ENCODE data around the gene GALNT12.

GALNT12 gene

DNA sequence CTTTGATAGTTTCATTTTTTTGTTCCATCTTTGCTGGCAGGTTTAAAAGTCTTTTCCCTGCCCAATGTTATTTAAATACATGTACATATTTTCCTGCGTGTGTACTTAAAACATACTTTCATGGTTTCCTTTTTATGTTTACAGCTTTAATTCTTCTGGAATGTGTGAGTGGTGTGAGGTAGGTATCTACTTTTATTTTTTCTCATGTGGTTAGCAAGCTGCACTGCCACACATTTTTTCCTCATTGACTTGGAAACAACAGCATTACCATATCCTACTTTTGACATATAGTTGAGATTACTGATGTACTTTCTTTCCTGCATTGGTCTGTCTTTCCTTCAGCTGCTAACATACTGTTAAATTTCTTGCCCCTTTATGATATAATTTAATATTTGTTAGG is 84.8 kb downstream of the GALNT12 start:
- H3K9me3 ChIP-seq (ENCODE audit: control insufficient read depth, low read length), result peaks cover 8% of the 10 kb centered on the region
- no peak overlapping the region for H3K27ac ChIP-seq (ENCODE audit: low read depth, low read length, severe bottlenecking)
- no peaks in the 10 kb centered on the region for H3K36me3 ChIP-seq (ENCODE audit: control insufficient read depth, insufficient read depth, low read length)
- no peak overlapping the region for H3K4me3 ChIP-seq (ENCODE audit: extremely low read depth, insufficient read depth, low read length, poor library complexity, severe bottlenecking)
- no CpG with 5 or more reads among the region's 1 CpG for WGBS, 2 experiments (ENCODE audit: insufficient coverage in 2 of 2)
- no peaks in the 10 kb centered on the region for H3K4me1 ChIP-seq (ENCODE audit: control insufficient read depth, insufficient read depth, low read length, poor library complexity, severe bottlenecking)

- Histone ChIP-seq H3K27ac (ENCODE audit: low read depth, low read length, severe bottlenecking) (no peak overlapping the region), H3K4me1 (ENCODE audit: control insufficient read depth, insufficient read depth, low read length, poor library complexity, severe bottlenecking) (no peaks in the 10 kb centered on the region), H3K36me3 (ENCODE audit: control insufficient read depth, insufficient read depth, low read length) (no peaks in the 10 kb centered on the region), H3K9me3 (ENCODE audit: control insufficient read depth, low read length) (peaks cover 8% of the 10 kb centered on the region), H3K4me3 (ENCODE audit: extremely low read depth, insufficient read depth, low read length, poor library complexity, severe bottlenecking) (no peak overlapping the region)
- WGBS, 2 experiments (ENCODE audit: insufficient coverage in 2 of 2), result 50 to 83% methylated on average over 1 to 3 of the region's 4 CpGs
Observed at GRCh38 chr9:98892690-98893089, 85.2 kb downstream of the GALNT12 start.

DNA sequence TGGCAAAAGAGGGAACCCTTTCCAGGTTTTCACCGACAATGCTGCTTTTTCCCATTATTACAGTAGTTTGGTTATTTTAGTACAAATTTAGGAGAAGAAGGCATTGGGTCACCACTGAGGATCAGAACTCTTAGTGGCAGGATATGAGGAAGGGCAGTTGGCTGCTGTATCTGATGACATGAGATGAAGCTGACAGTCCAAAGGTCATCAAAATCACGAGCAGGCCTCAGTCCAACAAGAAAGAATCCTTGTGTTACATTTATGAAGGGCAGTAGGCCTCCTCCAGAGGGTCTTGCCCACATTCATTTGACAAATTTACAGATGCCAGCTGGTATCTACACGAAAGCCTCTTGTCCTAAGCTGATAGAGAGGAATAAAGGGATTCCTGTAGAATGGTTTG is 86.7 kb downstream of the GALNT12 start:
- Histone ChIP-seq H3K36me3 (ENCODE audit: control insufficient read depth, insufficient read depth, low read length) (no peaks in the 10 kb centered on the region), H3K4me1 (ENCODE audit: control insufficient read depth, insufficient read depth, low read length, poor library complexity, severe bottlenecking) (no peaks in the 10 kb centered on the region), H3K4me3 (ENCODE audit: extremely low read depth, insufficient read depth, low read length, poor library complexity, severe bottlenecking) (no peak overlapping the region), H3K27ac (ENCODE audit: low read depth, low read length, severe bottlenecking) (no peak overlapping the region), H3K9me3 (ENCODE audit: control insufficient read depth, low read length) (peaks cover 8% of the 10 kb centered on the region)
- WGBS, 2 experiments (ENCODE audit: insufficient coverage in 2 of 2), result 50 to 82% methylated on average over 1 of the region's 3 CpGs

DNA sequence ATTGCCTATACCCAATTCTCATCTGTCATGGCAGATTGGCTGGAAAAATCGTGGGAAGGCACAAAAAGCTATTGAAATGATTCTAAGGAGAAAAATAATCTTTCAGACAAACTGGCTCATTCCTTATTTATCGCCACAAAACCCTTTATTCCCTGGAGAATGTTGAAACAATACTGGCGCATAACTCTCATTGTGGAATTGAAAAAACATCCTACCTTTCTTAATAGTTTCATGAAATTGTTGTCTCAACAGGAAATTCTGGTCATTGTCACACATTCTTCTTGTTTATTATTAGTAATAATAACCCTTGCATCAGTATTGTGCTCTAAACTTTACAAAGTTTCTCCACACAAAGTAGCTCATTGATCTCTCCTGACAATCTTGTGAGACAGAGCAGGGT is 87.3 kb downstream of the GALNT12 start:
- Histone ChIP-seq H3K36me3 (ENCODE audit: control insufficient read depth, insufficient read depth, low read length) (no peaks in the 10 kb centered on the region), H3K9me3 (ENCODE audit: control insufficient read depth, low read length) (peaks cover 8% of the 10 kb centered on the region), H3K4me1 (ENCODE audit: control insufficient read depth, insufficient read depth, low read length, poor library complexity, severe bottlenecking) (no peaks in the 10 kb centered on the region), H3K27ac (ENCODE audit: low read depth, low read length, severe bottlenecking) (no peak overlapping the region), H3K4me3 (ENCODE audit: extremely low read depth, insufficient read depth, low read length, poor library complexity, severe bottlenecking) (no peak overlapping the region)
- 100% methylated on average over 2 of the region's 3 CpGs; no CpG with 5 or more reads in 1 of the 2 experiments for WGBS, 2 experiments (ENCODE audit: insufficient coverage in 2 of 2)

GRCh38 chr9:98896632-98897031 is 89.2 kb downstream of the GALNT12 start:
- H3K4me3 ChIP-seq (ENCODE audit: extremely low read depth, insufficient read depth, low read length, poor library complexity, severe bottlenecking), result no peak overlapping the region
- H3K27ac ChIP-seq (ENCODE audit: low read depth, low read length, severe bottlenecking), result no peak overlapping the region
- no peaks in the 10 kb centered on the region for H3K4me1 ChIP-seq (ENCODE audit: control insufficient read depth, insufficient read depth, low read length, poor library complexity, severe bottlenecking)
- H3K9me3 ChIP-seq (ENCODE audit: control insufficient read depth, low read length), result peaks cover 8% of the 10 kb centered on the region
- no peaks in the 10 kb centered on the region for H3K36me3 ChIP-seq (ENCODE audit: control insufficient read depth, insufficient read depth, low read length)
- WGBS, 2 experiments (ENCODE audit: insufficient coverage in 2 of 2), result 100% methylated on average over 1 to 2 of the region's 2 CpGs

- H3K9me3 ChIP-seq (ENCODE audit: control insufficient read depth, low read length), result peaks cover 8% of the 10 kb centered on the region
- no CpG with 5 or more reads among the region's 1 CpG for WGBS, 2 experiments (ENCODE audit: insufficient coverage in 2 of 2)
- H3K4me1 ChIP-seq (ENCODE audit: control insufficient read depth, insufficient read depth, low read length, poor library complexity, severe bottlenecking), result no peaks in the 10 kb centered on the region
- no peak overlapping the region for H3K4me3 ChIP-seq (ENCODE audit: extremely low read depth, insufficient read depth, low read length, poor library complexity, severe bottlenecking)
- no peak overlapping the region for H3K27ac ChIP-seq (ENCODE audit: low read depth, low read length, severe bottlenecking)
- no peaks in the 10 kb centered on the region for H3K36me3 ChIP-seq (ENCODE audit: control insufficient read depth, insufficient read depth, low read length)
Observed at GRCh38 chr9:98897745-98898144, 90.3 kb downstream of the GALNT12 start.

GRCh38 chr9:98899408-98900056 is 92.1 kb downstream of the GALNT12 start:
- Histone ChIP-seq H3K4me3 (ENCODE audit: extremely low read depth, insufficient read depth, low read length, poor library complexity, severe bottlenecking) (no peak overlapping the region), H3K9me3 (ENCODE audit: control insufficient read depth, low read length) (peaks cover 8% of the 10 kb centered on the region), H3K36me3 (ENCODE audit: control insufficient read depth, insufficient read depth, low read length) (no peaks in the 10 kb centered on the region), H3K4me1 (ENCODE audit: control insufficient read depth, insufficient read depth, low read length, poor library complexity, severe bottlenecking) (no peaks in the 10 kb centered on the region), H3K27ac (ENCODE audit: low read depth, low read length, severe bottlenecking) (no peak overlapping the region)
- WGBS, 2 experiments (ENCODE audit: insufficient coverage in 2 of 2), result 96 to 100% methylated on average over 2 to 3 of the region's 4 CpGs
